ENCODE results near the gene LRRFIP1.

The LRRFIP1 gene

GRCh38 chr2:237827421-237827987 is 200.1 kb downstream of the LRRFIP1 start:
- no peaks in the 10 kb centered on the region for H3K9me3 ChIP-seq (ENCODE audit: control insufficient read depth, insufficient read depth, low read depth, low read length)
- H3K27me3 ChIP-seq (ENCODE audit: control insufficient read depth, insufficient read depth, low read length) = no peaks in the 10 kb centered on the region
- no peaks in the 10 kb centered on the region for H3K36me3 ChIP-seq (ENCODE audit: control insufficient read depth, insufficient read depth, low read length)

More at GRCh38 chr2:237827421-237827987, 200.1 kb downstream of the LRRFIP1 start:
- Histone ChIP-seq H3K4me1 (ENCODE audit: control insufficient read depth, insufficient read depth, low read length) (no peaks in the 10 kb centered on the region), H3K27ac (ENCODE audit: low read depth, low read length) (no peak overlapping the region), H3K9ac (ENCODE audit: low read length) (no peak overlapping the region), H3K4me3 (ENCODE audit: low read depth, low read length) (no peak overlapping the region)

Data from HUES6 (cell line).